Endothelial cell of coronary artery (primary cell): ENCODE measurements around the gene WNT5B. TPM values are rescaled to one million over a fixed set of nuclear protein-coding genes. Genes with fewer than 3 reads are reported as not detected.

Experiments
- total RNA-seq: library from RNA; depleted of rRNA; stranded (reverse); fragments of >200 nt; gene quantifications from 2 replicates; pipeline ENCODE4 v1.2.3, GENCODE V29; 2014

The WNT5B gene
- total RNA-seq: 0.27 and 8.4 TPM in 2 replicates

DNA sequence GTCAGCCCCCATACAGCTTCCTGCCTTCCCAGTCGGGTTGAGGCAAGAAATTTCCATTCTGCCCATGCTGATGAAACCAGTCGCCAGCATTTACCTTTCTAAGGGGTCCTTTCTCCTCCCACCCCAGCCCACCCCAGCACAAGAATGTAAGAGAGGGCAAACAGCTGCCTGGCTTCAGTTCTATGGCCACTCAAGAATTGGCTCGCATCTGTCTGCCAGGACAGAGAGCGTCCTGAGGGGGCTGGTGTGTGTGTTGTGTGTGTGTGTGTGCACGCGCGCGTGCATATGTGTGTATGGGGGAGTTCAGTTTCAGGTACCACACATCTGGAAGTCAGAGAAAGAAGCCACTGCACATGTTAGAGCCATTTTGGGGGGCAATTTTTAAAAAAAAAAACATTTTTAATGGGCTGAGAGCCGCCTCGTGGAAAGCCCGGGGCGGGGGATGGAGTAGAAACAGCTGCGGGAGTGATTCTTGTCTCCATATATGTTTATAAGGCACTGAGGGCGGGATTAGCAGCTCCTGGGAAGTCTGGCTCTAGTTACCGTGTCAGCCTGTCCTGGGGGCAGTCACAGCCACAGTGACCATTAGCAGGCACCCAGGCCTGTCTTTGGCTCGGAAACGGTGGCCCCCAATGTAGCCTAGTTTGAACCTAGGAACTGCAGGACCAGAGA, at the start of gene WNT5B:
Gene WNT5B, plus strand, starts transcription at position 566 of the 672 bp plus-strand sequence. CDS start 2,124 bp downstream, outside the sequence.

GRCh38 chr12:1594261-1595025, 34.6 kb upstream of the WNT5B start, which contains the start of gene FBXL14:
Gene FBXL14, minus strand, starts transcription at chr12:1594581. Its CDS starts 515 bp downstream, at chr12:1594066.

DNA sequence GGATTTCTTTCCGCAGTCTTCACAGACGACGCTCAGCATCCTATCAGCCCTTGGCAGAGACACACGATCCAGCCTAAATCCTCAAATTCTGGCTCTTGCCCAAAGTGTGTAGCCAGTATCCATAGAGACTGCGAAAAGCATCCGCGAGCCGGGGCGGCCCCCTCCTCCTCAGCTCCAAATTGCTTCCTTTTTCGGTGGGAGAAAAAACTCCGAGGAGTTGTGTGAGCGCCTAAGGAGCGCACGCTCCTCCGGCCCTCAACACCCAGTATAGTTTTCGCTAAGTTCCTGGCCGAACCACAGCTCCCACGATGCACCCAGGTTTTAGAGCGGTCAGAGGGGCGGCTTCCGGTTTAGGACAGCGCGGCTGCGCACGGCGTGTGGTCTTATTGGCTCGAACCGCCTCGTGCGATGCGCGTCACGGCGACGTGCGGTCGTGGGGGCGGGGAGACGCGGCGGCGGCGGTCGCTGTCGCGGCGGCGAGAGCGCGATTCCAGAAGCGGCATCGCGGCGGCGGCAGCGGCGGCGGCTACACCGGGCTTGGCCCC, 61.6 kb downstream of the WNT5B start, which contains the start of gene ADIPOR2:
Gene ADIPOR2, plus strand, starts transcription at position 493 of the 545 bp plus-strand sequence. CDS start 63,274 bp downstream, outside the sequence.

Other genes with a start within 250 kb of the WNT5B start
- gene FBXL14, start 34.6 kb upstream of the WNT5B start, total RNA-seq: 12.5 and 14.0 TPM in 2 replicates
- gene ADIPOR2, start 61.8 kb downstream of the WNT5B start, total RNA-seq: 31.7 and 37.4 TPM in 2 replicates
- gene LRTM2, start 191.3 kb downstream of the WNT5B start, total RNA-seq: not detected in 2 replicates